Measurements from ENCODE around the gene LRRC7.
"Not testable (repeated sequence)": the region's sequence is repeated elsewhere in the genome, so short reads cannot be mapped to it uniquely, and the experiment has no call there.

The LRRC7 gene

DNA sequence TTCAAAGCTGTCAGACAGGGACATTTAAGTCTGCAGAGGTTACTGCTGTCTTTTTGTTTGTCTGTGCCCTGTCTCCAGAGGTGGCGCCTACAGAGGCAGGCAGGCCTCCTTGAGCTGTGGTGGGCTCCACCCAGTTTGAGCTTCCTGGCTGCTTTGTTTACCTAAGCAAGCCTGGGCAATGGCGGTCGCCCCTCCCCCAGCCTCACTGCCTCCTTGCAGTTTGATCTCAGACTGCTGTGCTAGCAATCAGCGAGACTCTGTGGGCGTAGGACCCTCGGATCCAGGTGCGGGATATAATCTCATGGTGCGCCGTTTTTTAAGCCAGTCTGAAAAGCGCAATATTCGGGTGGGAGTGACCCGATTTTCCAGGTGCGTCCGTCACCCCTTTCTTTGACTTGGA is 320.3 kb downstream of the LRRC7 start:
- DNase-seq (ENCODE audit: low read depth) = not testable (repeated sequence)

- DNase-seq (ENCODE audit: low read depth) = no peak
These were observed 320.9 kb downstream of the LRRC7 start for GRCh38 chr1:69888657-69889056.

- no peak for DNase-seq (ENCODE audit: low read depth)
These were observed 330.8 kb downstream of the LRRC7 start for GRCh38 chr1:69898403-69898947.

- no peak for DNase-seq (ENCODE audit: low read depth)
These were observed 343.6 kb downstream of the LRRC7 start for GRCh38 chr1:69911301-69911801.

DNA sequence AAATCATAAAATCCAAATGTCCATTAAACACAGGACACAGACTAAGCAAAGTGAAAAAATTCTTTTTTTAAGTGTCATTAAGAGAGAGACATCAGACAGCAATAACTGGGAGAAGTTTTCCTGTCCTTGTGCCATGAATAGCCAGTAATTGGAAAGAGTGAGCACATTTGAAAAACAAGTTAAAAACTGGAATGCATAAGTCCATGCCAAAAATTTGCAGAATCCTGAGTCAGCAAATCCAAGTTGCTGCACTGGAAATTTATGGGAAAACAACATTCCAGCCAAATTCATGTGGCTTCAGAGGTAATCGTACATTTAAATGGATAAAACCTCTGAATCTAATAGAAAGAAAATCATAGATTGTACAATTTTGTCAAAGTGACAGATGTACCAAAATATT is 346.3 kb downstream of the LRRC7 start:
- no peak for DNase-seq (ENCODE audit: low read depth)

DNA sequence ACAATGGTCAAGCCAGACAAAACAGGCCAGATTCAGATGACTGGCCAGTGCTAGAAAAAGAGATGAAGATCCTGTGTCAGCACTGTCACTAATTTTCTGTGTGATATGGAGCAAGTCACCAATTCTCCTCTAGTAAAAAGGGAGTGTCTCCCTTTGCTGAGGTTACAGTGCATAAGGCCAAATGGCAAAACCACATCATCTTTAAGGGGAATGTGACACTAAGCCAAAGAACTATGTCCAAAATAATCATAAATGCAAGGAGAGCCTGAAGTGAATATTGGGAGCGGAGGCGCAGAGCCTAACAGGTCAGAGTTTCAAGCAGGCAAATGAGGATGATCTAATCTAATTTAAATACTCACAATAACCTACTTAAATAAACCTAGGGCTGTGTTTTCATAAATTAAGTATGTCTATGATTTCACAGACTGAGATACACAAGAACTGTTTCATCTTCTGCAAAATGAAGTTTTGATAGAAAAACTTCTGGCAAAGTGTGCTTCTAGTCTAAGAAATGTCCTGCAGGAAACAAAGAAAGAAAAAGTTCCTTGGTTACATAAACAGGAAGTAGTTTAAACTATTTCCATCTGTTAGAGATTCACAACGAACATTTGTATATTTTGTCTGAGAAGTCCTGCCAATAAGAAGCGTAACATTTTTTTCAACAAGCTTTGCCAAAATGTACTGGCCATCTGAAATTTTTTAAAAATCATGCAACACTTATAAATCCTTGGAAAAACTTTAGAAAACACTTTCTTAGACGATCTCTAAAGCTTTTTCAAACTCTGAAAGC is 347.4 kb downstream of the LRRC7 start:
- DNase-seq (ENCODE audit: low read depth) = no peak

DNA sequence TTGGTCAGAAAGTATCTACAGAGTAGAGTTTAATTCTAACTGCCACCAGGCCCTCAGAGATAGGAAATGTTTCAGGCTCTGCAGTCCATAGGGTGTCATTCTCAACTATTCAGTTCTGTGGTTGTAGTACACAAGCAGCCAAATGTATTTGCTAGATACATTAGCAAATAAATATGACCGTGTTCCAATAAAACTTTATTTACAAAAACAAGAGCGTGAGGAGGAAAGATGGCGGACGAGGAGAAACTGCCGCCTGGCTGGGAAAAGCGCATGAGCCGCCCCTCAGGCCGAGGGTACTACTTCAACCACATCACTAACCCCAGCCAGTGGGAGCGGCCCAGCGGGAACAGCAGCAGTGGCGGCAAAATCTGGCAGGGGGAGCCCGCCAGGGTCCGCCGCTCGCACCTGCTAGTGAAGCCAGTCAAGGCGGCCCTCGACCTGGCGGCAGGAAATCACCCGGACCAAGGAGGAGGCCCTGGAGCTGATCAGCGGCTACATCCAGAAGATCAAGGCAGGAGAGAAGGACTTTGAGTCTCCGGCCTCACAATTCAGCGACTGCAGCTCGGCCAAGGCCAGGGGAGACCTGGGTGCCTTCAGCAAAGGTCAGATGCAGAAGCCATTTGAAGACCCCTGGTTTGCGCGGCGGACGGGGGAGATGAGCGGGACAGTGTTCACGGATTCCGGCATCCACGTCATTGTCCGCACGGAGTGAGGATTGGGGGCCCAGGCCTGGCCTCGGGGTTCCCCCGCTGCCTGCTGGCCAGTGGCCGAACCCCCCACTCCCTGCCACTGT is 351.6 kb downstream of the LRRC7 start:
- DNase-seq (ENCODE audit: low read depth) = no peak

DNA sequence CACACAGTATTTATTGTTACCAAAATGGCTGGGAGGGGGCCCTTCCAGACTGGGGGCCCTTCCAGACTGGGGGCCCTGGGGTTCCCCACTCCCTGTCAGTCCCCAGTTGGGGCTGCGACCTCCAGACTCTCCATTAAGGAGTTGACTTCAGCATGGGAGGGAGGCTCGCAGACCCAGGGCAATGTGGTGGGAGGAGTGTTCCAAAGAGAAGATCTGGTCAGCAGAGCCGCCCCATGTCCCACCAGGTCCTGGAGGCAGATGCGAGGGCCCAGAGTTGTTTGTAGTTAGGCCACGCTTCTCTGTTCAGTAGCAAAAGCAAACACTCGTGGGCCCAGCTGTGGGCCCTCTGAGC is 352.2 kb downstream of the LRRC7 start:
- no peak for DNase-seq (ENCODE audit: low read depth)

DNA sequence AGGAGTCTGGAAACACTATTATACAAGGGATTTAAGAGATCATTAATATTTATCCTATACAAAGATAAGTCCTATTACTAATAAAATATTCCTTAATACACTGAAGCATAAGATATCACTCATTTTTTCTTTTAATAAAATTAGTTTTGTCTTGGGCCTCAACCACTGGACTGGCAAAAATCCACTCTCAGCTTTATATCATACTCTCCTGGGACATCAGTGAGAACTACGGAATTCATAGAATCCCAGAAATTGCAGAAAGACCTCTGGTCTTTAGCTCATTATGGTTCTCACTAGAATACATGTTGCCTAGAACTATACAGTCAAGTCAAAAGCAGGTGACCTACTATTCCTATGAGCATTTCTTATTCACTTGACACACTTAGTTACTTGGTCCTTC is 352.7 kb downstream of the LRRC7 start:
- DNase-seq (ENCODE audit: low read depth) = no peak

GRCh38 chr1:69921486-69921885 is 353.8 kb downstream of the LRRC7 start:
- no peak for DNase-seq (ENCODE audit: low read depth)

GRCh38 chr1:69928234-69928633 is 360.5 kb downstream of the LRRC7 start:
- not testable (repeated sequence) for DNase-seq (ENCODE audit: low read depth)

DNA sequence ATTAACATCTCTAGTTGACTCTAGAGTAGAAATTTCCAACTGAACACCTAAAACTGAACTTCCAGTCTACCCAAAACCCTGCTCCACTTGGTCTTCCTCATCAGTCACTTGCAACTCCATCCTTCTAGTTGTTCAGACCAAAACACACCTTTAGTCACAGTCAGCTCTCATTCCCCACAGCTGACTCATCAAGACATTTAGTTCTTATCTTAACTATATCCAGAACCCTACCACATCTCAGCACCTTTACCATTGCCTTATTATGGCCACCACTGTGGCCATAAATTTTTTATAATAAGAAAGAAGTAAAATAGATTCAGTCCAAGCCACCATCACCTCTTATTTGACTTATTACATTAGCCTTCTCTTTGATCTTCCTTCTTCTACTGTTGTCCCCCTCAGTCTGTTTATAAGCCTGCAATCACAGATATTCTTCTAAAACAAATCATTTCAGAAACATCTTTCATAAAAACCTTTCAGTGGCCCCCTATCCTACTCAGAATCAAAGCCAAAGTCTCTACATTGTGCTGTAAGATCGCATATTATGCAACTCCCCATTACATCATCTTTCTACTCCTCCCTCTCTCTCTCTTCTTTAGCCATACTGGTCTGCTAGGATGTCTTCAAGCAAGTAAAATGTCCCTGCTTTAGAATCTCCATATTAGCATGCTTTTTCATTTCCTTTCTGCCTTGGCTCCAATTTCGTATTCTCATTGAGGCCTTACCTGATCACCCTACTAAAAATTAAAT is 361.8 kb downstream of the LRRC7 start:
- DNase-seq (ENCODE audit: low read depth) = no peak

DNA sequence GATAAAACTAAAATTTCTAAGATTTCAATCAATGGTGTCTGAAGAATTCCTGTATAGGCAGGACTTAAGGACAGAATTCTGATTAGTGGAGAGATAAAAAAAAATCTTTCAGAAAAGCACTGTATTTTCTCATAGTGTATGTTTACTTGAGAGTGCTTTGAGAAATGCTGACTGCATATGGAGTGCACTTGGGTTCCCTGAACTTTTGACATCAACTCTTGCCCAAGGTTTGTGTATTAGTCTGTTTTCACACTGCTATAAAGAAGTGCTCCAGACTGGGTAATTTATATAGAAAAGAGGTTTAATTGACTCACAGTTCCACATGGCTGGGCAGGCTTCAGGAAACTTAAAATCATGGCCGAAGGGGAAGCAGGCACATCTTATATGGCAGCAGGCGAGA is 362.7 kb downstream of the LRRC7 start:
- no peak for DNase-seq (ENCODE audit: low read depth)

DNA sequence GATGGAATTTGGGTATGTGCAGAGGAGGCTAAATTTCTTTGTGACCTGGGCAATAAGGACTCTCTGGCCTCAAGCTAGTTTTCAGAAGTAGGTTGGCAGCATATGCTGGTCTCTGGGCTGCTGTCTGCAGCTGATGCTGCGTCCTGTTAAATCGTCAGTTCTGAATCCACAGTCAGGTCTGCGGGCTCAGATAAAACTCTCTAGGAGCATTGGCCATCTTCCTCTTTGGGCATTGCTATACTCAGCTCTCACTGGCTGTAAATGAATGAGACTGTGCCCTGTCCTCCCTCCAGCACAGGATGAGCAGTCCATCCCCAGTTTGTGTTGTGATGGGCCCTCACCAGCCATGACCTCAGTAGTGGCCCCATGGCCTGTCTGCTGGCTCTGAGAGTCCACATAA is 365.0 kb downstream of the LRRC7 start:
- DNase-seq (ENCODE audit: low read depth) = no peak

DNA sequence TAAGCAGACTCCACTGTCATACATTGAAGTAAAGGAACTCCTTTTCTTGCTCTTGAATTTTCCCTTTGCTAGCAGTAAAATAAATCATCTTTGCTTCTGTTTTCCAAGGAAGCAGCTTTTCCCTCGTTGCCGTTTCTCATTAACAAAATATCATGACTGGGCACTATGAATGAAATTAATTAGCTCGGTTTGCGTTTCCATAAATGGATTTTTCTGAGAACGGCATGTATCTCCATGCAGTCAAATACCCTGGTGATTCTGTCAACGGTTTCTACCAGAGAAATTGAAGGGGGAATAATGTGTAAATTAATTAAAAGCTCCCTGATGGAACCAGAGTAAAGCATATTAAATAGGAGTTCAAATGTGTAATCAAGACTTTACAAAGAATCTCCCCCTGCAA is 372.5 kb downstream of the LRRC7 start:
- DNase-seq (ENCODE audit: low read depth) = no peak

- DNase-seq (ENCODE audit: low read depth) = no peak
These were observed 373.1 kb downstream of the LRRC7 start for GRCh38 chr1:69940816-69941215.

DNA sequence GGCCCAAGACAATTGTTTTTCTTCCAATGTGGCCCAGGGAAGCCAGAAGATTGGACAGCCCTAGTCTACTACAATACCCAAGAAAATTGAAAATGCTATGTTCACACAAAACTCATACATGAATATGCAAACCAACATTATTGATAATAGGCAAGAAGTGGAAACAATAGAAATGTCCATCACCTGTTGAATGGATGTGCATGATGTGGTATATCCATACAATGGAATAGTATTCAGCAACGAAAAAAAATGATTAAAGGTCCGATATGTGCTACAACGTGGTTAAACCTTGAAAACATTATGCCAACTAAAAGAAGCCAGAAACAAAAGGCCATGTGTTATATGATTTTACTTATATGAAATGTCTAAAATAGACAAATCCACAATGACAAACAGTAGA is 375.3 kb downstream of the LRRC7 start:
- no peak for DNase-seq (ENCODE audit: low read depth)

- no peak for DNase-seq (ENCODE audit: low read depth)
These were observed 379.2 kb downstream of the LRRC7 start for GRCh38 chr1:69946935-69947334.

DNA sequence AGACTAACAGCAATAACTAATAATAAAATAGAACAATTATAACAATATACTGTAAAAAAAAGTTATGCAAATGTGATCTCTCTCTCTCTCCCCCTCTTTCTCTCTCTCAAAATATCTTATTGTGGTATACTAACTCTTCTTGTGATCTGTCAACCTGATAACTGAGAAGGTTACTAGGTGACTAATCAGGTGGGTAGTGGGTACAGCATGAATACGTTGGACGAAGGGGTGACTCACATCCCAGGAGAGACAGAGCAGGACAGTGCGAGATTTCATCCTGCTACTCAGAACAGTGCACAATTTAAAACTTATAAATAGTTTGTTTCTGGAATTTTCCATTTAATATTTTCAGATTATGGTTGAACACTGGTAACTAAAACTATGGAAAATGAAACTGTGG is 380.1 kb downstream of the LRRC7 start:
- no peak for DNase-seq (ENCODE audit: low read depth)

DNA sequence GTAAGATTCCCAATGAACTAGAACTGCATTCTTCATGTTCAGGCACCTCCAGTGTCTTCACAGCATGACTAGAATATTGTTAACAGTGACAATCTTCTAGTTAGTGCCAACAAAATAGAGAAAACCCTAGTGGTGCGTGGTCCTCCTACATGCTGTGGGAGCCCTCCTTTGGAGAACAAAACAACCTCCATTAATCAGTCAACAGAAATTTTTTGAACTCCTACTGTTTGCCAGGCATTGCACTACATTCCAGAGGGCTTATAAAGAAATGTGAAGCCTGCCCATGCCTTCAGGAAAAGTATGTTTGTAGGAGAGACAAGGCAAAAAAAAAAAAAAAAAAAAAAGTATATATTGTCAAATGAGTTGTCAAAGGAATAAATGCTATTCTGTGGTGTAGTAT is 385.0 kb downstream of the LRRC7 start:
- DNase-seq (ENCODE audit: low read depth) = no peak

GRCh38 chr1:69962452-69962851 is 394.7 kb downstream of the LRRC7 start:
- not testable (repeated sequence) for DNase-seq (ENCODE audit: low read depth)

GRCh38 chr1:69967245-69967766 is 399.6 kb downstream of the LRRC7 start:
- DNase-seq (ENCODE audit: low read depth) = no peak
